Loucy (cell line): ENCODE measurements around the gene PLXNA4.

Experiments
- EZH2phosphoT487 ChIP-seq: fragments of 200-600 bp; IDR thresholded peaks from 2 replicates; pipeline ENCODE4 v1.6.1; 2018; ENCODE audit warnings: antibody characterized with exemption, mild to moderate bottlenecking, moderate library complexity, borderline replicate concordance
- TF ChIP-seq, protein P1 (sequence below): fragments of 200-600 bp; sonication (generic); conservative IDR thresholded peaks from 2 replicates; pipeline ENCODE4 v1.5.1; 2014; ENCODE audit warnings: mild to moderate bottlenecking, antibody characterized with exemption, low read length

DNA sequence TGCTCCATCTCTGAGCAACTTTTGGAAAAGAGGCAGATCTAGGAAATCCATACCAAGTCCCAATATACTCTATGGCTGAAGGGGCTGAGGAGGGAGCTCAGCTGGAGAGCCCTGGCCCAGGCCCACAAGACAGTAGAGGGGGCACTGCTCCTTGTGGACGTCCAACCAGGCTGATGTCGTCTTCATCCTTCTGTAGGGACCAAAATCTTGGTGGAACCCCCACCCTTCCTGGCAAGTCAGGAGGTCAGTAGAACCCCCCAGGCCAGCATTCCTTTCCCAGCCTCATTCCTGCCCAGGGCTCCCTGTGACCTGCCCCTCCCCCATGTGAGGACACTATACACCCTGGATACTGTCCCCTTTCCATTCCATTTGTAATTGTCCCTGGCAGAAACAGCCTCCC is 152.0 kb downstream of the PLXNA4 start:
- TF ChIP-seq, protein P1, sequence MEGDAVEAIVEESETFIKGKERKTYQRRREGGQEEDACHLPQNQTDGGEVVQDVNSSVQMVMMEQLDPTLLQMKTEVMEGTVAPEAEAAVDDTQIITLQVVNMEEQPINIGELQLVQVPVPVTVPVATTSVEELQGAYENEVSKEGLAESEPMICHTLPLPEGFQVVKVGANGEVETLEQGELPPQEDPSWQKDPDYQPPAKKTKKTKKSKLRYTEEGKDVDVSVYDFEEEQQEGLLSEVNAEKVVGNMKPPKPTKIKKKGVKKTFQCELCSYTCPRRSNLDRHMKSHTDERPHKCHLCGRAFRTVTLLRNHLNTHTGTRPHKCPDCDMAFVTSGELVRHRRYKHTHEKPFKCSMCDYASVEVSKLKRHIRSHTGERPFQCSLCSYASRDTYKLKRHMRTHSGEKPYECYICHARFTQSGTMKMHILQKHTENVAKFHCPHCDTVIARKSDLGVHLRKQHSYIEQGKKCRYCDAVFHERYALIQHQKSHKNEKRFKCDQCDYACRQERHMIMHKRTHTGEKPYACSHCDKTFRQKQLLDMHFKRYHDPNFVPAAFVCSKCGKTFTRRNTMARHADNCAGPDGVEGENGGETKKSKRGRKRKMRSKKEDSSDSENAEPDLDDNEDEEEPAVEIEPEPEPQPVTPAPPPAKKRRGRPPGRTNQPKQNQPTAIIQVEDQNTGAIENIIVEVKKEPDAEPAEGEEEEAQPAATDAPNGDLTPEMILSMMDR: no peak
- no peak for TF ChIP-seq EZH2phosphoT487
